KMS-11 (cell line): ENCODE data around the gene GRHL3.

ENCODE experiments used
- H2AFZ ChIP-seq: fragments of 200-600 bp; sonication (generic); 2 replicates; pipeline ENCODE4 v1.6.1; 2016; ENCODE audit warnings: antibody characterized with exemption, mixed run types, low read depth
- H3K27ac ChIP-seq: fragments of 200-600 bp; sonication (generic); 2 replicates; pipeline ENCODE4 v1.6.1; 2016; ENCODE audit warnings: mild to moderate bottlenecking, mixed run types
- H3K27me3 ChIP-seq: fragments of 200-600 bp; sonication (generic); 2 replicates; pipeline ENCODE4 v1.6.1; 2017; ENCODE audit warnings: mild to moderate bottlenecking, low read depth, mixed run types, moderate library complexity; ENCODE audit not compliant: insufficient read depth
- H3K36me3 ChIP-seq: fragments of 200-600 bp; sonication (generic); 2 replicates; pipeline ENCODE4 v1.6.1; 2017; ENCODE audit warnings: mild to moderate bottlenecking, mixed run types; ENCODE audit not compliant: insufficient read depth
- H3K4me1 ChIP-seq: fragments of 200-600 bp; sonication (generic); 2 replicates; pipeline ENCODE4 v1.6.1; 2016; ENCODE audit warnings: mild to moderate bottlenecking, low read depth, mixed run types; ENCODE audit not compliant: poor library complexity, severe bottlenecking
- H3K4me2 ChIP-seq: fragments of 200-600 bp; sonication (generic); 2 replicates; pipeline ENCODE4 v1.7.0; 2016; ENCODE audit warnings: mild to moderate bottlenecking, mixed run types
- H3K4me3 ChIP-seq: fragments of 200-600 bp; sonication (generic); IDR thresholded peaks from 2 replicates; pipeline ENCODE4 v1.6.1; 2017; ENCODE audit warnings: low read depth, low read length, mixed read lengths; ENCODE audit not compliant: insufficient read depth
- H3K79me2 ChIP-seq: fragments of 200-600 bp; sonication (generic); 2 replicates; pipeline ENCODE4 v1.6.1; 2016; ENCODE audit warnings: low read depth, mixed run types; ENCODE audit not compliant: insufficient read depth
- H3K9ac ChIP-seq: fragments of 200-600 bp; sonication (generic); 2 replicates; pipeline ENCODE4 v1.6.1; 2016; ENCODE audit warnings: mild to moderate bottlenecking, mixed run types
- H4K20me1 ChIP-seq: fragments of 200-600 bp; sonication (generic); 2 replicates; pipeline ENCODE4 v1.6.1; 2016; ENCODE audit warnings: mild to moderate bottlenecking, mixed run types; ENCODE audit not compliant: insufficient read depth
- CTCF ChIP-seq: fragments of 200-600 bp; sonication (generic); conservative IDR thresholded peaks from 2 replicates; pipeline ENCODE4 v1.6.1; 2017; ENCODE audit warnings: low read depth, mild to moderate bottlenecking, antibody characterized with exemption, low read length, moderate library complexity, mixed read lengths

Gene GRHL3

GRCh38 chr1:24331961-24332673, 13.0 kb downstream of the GRHL3 start:
- Histone ChIP-seq H3K4me3 (no peak overlapping the region), H3K4me2 (no peak overlapping the region), H3K27ac (no peak overlapping the region), H3K4me1 (no peaks in the 10 kb centered on the region), H3K79me2 (no peaks in the 10 kb centered on the region), H4K20me1 (no peaks in the 10 kb centered on the region), H3K36me3 (no peaks in the 10 kb centered on the region), H2AFZ (no peak overlapping the region), H3K9ac (no peak overlapping the region), H3K27me3 (peaks cover 3% of the 10 kb centered on the region; the same call in 1 of the 2 replicates)
- TF ChIP-seq CTCF, result no peak

DNA sequence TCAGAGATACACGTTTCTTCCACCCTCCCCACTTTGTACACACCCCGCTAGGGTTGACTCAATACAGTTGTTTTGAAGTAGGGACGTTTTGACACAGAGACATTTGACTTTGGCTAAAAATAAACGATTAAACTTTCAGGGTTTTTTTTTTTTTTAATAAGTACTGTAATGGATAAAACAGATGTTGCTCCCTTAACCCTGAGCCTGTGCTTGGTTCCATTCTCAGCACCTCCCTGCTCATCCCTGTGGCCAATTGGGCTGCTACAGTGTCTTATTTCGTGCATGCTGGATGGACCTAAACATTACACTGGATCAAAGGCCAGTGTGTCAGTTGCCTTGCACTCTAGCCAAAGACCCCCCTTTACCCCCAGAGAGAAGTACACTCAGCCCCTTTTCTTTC, 16.9 kb downstream of the GRHL3 start:
- H3K36me3 ChIP-seq, result no peaks in the 10 kb centered on the region
- H3K79me2 ChIP-seq, result no peaks in the 10 kb centered on the region
- no peak for TF ChIP-seq CTCF
- H3K4me3 ChIP-seq, result no peak overlapping the region
- no peak overlapping the region for H3K4me2 ChIP-seq
- no peaks in the 10 kb centered on the region for H3K4me1 ChIP-seq
- H2AFZ ChIP-seq, result no peak overlapping the region
- H3K27me3 ChIP-seq, result 0 out of 2 replicates have a peak, but pooled peaks cover 3% of the 10 kb centered on the region
- H3K9ac ChIP-seq, result no peak overlapping the region
- H4K20me1 ChIP-seq, result no peaks in the 10 kb centered on the region
- no peak overlapping the region for H3K27ac ChIP-seq

DNA sequence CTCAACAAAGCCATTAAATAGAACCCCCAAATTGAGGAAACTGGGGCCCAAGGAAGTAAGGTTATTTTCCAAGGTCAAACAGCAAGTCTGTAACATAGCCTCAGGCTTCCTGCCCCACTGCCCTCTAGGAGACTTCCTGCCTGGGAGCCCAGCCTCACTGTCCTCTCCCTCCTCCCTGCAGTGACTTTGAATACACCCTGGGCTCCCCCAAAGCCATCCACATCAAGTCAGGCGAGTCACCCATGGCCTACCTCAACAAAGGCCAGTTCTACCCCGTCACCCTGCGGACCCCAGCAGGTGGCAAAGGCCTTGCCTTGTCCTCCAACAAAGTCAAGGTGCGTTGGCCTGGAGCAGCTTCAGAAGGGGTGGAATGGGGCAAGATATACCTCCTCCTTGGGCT, 18.3 kb downstream of the GRHL3 start:
- Histone ChIP-seq H2AFZ (no peak overlapping the region), H3K27ac (no peak overlapping the region), H4K20me1 (no peaks in the 10 kb centered on the region), H3K4me2 (no peak overlapping the region), H3K27me3 (0 out of 2 replicates have a peak, but pooled peaks cover 3% of the 10 kb centered on the region), H3K79me2 (no peaks in the 10 kb centered on the region), H3K9ac (no peak overlapping the region), H3K4me1 (no peaks in the 10 kb centered on the region), H3K4me3 (no peak overlapping the region), H3K36me3 (no peaks in the 10 kb centered on the region)
- TF ChIP-seq CTCF, result no peak

- Histone ChIP-seq H2AFZ (no peak overlapping the region), H4K20me1 (no peaks in the 10 kb centered on the region), H3K4me2 (no peak overlapping the region), H3K4me1 (no peaks in the 10 kb centered on the region), H3K36me3 (no peaks in the 10 kb centered on the region), H3K79me2 (no peaks in the 10 kb centered on the region), H3K9ac (no peak overlapping the region), H3K27me3 (0 out of 2 replicates have a peak, but pooled peaks cover 2% of the 10 kb centered on the region), H3K27ac (no peak overlapping the region), H3K4me3 (no peak overlapping the region)
- no peak for TF ChIP-seq CTCF
These were observed 19.3 kb downstream of the GRHL3 start for GRCh38 chr1:24338447-24338846.
